ENCODE data around the gene ABCC12.
"Not testable (repeated sequence)": the region's sequence is repeated elsewhere in the genome, so short reads cannot be mapped to it uniquely, and the experiment has no call there.

ABCC12 gene

DNA sequence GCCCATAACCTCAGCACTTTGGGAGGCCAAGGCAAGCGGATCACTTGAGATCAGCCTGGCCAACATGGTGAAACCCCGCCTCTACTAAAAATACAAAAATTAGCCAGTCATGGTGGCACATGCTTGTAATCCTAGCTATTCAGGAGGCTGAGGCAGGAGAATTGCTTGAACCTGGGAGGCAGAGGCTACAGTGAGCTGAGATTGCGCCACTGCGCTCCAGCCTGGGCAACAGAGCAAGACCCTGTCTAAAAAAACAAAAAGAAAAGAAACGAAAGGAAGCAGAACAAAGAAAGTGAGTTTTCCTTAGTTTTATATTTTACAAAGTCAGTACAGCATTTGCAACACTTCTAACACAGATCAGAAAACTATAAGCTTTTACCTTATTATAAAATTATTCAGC is 10.8 kb upstream of the ABCC12 start:
- not testable (repeated sequence) for DNase-seq (ENCODE audit: low read depth in 1 of 2, low spot score in 1 of 2)

DNA sequence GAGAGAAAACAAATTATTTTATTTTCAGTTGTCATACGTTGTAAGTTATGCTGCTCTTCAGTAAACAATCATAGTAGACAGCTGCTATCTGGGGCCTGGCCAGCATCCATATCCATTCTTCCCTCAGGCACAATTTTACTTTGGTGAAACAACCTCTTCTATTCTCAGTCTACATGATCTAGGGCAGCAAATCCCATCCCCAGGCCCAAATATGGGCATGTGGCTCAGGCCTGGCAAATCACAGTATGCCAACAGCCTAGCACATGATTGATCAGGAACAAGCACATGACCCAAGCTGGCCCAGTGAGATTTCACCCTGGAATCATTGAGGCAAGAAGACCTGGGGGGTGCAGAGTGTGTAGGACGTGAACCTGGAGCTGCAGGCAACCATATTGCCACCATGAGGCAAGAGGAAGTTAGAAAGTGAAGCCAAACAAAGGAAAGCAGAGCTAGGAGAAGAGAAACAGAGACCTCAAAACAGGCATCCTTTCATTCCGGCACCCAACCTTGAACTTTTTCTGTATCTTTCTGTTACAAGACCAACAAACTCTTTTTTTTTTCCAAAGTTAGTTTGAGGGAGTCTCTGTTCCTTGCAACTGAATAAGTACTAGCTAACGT is 10.3 kb upstream of the ABCC12 start:
- no peak for DNase-seq (ENCODE audit: low read depth in 1 of 2, low spot score in 1 of 2)

DNA sequence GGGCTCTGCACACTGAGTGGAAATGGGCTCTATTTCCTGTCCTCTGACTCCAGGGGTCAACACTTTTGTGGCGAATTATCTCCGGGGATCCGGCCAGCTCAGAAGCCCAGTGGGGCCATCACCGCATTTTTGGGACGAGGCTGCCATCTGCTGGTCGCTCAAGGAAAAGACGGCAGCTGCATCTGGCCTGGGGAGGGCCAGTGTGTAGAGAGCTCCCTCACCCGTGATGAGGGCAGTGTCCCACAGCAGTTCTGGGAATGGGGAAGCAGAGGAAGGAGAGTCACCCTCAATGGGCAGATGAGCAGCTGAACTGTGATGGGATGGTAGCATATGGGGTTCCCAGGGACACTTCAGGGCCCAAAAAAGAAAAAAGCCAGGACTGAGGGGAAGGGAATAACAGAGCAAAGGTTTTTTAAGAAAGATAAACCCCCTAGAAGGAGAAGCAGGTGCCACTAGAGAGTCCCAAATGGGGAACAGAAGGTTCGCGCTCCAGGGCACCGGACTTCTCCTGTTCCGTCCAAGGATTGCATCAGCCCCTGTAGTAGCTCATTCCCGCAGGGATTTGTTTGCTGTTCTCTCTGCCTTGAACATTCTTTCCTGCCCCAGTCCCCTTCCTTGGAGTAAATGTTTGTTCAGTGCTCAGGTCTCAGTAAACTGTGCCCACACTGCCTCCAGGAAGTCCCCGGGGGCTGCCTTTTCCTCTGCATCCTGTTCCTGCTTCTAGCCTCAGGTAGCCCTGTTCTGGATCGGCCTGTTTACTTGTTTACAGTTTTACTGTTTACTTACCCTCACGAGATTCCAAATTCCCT is 9.3 kb upstream of the ABCC12 start:
- DNase-seq (ENCODE audit: low read depth in 1 of 2, low spot score in 1 of 2) = peak; percentile 47 to 52

- no peak for DNase-seq (ENCODE audit: low read depth in 1 of 2, low spot score in 1 of 2)
Measured at GRCh38 chr16:48162839-48163410, 7.1 kb upstream of the ABCC12 start.

DNA sequence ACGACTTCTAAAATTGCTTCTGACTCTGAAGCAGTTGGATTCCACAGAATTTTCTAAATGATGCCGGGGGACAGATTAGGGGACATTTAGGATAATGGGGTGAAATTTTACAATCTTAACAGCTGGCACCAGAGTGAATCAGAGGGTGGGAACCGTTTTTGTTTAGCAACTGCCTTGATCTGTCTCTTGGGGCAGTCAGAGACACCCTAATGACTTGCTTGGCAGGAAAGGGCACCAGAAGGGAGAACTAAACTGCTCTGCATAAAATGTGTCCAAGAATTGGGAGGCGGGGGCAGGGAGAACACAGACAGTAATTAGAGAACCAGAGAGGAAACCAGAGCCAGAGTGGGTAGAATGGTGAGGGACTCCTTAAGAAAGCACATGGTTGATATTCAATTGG is 6.1 kb upstream of the ABCC12 start:
- no peak for DNase-seq (ENCODE audit: low read depth in 1 of 2, low spot score in 1 of 2)

GRCh38 chr16:48160575-48160974 is 4.8 kb upstream of the ABCC12 start:
- DNase-seq (ENCODE audit: low read depth in 1 of 2, low spot score in 1 of 2) = no peak

- DNase-seq (ENCODE audit: low read depth in 1 of 2, low spot score in 1 of 2) = peak in 1 of 2 donors; percentile 3
Measured at GRCh38 chr16:48158296-48158695, 2.5 kb upstream of the ABCC12 start.

GRCh38 chr16:48157794-48158193 is 2.0 kb upstream of the ABCC12 start:
- DNase-seq (ENCODE audit: low read depth in 1 of 2, low spot score in 1 of 2) = no peak

DNA sequence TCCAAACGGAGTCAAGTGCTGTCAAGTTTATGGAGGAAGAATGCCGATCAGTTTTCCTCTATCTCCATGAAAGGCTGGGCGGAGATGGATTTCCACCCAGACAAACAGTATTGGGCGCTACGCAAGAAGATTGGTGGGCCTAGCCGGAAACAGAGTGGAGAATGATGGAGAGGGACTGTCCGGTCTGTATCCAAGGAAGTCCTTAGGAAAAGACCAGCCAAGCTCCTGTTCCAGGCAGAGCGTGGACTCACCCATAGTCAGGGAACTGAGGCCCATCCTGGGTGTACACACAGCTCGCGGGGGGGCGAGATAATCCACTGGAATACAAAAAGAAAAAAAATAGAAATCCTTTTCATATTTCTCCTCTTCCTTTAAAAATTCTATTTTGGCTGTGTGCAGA is 1.5 kb upstream of the ABCC12 start:
- no peak for DNase-seq (ENCODE audit: low read depth in 1 of 2, low spot score in 1 of 2)

DNA sequence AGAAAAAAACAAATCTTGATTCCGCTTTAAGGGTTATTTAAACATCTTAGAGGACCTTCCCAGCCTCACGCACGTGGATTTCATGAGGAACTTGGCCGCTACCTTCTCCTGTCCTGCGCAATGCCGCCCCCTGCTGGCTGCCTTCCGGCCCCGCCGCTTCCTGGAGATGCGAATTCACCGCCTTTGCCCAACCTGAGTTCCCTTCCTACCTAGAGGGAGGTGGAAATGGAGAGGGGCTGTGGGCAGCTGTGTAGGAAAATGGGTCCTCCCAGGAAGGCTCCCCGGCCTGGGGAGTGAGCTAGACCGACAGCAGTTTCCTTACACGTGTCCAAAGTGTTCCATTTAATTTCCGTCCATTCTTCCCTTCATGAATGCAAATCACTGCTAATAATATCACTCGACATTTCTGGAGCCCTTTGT is 1.0 kb upstream of the ABCC12 start:
- peak; percentile 70 to 77 for DNase-seq (ENCODE audit: low read depth in 1 of 2, low spot score in 1 of 2)

DNA sequence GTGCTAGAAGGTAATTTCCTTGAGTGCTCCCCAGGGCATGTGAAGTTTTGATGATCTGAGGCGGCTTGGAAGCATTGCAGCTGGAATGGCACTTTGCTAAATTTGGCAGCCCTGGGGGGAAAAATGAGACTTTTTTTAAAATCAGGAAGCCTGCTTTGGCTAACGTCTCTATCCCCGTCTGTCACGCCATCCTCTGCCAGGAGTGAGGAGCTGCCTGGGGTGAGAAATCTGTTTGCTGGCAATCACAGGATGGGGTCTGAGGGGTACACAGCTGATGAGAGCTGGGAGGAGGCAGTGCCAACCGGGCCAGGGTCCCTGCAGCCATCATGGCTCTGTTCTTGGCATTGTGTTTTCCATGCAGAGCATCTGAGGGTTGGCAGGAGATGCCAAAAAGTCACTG is 2.0 kb downstream of the ABCC12 start:
- DNase-seq (ENCODE audit: low read depth in 1 of 2, low spot score in 1 of 2) = no peak

DNA sequence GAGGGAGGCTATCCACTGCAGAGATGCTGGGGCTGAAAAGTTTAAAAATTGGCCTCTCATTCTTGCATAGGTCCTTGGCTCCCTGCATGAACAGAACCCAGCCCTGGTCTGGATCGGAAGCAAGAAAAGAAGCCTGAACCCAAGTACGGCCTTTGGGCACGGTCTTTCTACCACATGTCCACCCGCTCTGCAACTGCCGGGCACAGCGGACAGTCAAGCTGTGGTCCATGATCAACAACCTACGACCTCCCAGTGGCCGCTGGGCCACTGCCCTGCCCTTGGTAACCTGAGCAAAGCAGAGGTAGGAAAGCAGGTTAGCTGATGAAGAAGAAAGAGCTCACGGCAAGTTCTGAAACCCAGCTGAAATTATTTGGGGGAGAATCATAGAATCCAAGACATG is 3.6 kb downstream of the ABCC12 start:
- DNase-seq (ENCODE audit: low read depth in 1 of 2, low spot score in 1 of 2) = no peak

DNA sequence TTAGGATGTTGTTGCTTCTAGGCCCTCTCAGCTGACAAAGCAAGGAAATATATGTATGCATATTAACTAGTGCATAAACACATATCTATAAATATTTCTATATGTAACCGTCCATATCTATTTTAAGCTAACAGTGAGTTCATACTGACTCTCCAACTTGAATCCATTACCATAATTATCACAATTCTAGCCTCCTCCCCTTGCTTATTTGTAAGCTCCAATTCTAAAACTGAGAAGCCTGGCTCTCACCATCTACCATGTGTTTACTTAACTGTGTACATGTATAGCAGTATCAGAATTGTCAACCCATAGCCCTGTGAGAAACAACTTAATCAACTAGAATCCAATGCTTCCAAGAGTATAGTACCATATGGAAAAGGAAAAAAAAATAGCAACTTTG is 5.1 kb downstream of the ABCC12 start:
- DNase-seq (ENCODE audit: low read depth in 1 of 2, low spot score in 1 of 2) = no peak

- DNase-seq (ENCODE audit: low read depth in 1 of 2, low spot score in 1 of 2) = no peak
Measured at GRCh38 chr16:48146710-48147109, 9.1 kb downstream of the ABCC12 start.

GRCh38 chr16:48146131-48146530 is 9.7 kb downstream of the ABCC12 start:
- DNase-seq (ENCODE audit: low read depth in 1 of 2, low spot score in 1 of 2) = no peak

- DNase-seq (ENCODE audit: low read depth in 1 of 2, low spot score in 1 of 2) = no peak
Measured at GRCh38 chr16:48143812-48144368, 11.9 kb downstream of the ABCC12 start.

DNA sequence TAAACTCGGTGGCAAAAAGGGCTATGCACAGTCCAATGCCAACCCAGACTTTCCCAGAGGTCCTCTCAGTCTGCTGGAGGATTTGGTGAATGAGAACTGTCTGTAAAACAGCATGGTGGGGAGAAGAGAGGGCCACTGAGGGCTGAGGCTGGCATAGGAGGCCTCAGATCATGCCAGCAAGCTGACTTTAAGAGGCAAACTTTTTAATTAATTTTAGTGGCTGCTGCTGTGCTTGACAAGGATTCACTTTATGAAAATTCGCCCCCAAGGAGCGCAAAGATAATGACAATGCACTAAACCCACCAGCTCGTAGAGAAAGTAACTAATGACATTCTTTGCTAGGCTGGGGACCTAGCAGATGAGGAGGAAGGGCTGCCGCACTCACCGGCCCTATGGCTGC is 15.0 kb downstream of the ABCC12 start:
- no peak for DNase-seq (ENCODE audit: low read depth in 1 of 2, low spot score in 1 of 2)

DNA sequence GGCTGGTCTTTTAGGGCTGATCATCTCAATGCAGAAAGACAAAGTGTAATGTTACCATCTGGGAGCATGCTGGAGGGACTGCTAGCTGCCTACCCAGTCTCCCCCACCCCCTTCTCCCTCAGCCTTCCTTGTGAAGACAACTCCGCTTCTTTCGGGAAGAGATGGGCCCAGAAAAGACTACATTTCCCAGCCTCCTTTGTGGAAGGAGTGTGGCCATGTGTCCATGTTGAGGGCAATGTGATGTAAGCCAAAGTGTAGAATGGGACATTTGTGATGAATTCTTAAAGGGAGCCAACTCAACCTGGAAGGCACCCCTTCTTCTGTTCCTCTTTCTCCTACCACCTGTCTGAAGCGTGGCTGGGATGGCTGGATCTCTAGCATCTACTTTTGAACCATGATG is 16.3 kb downstream of the ABCC12 start:
- no peak for DNase-seq (ENCODE audit: low read depth in 1 of 2, low spot score in 1 of 2)

- no peak for DNase-seq (ENCODE audit: low read depth in 1 of 2, low spot score in 1 of 2)
Measured at GRCh38 chr16:48138543-48138942, 17.2 kb downstream of the ABCC12 start.

- DNase-seq (ENCODE audit: low read depth in 1 of 2, low spot score in 1 of 2) = no peak
Measured at GRCh38 chr16:48137822-48138221, 18.0 kb downstream of the ABCC12 start.

DNA sequence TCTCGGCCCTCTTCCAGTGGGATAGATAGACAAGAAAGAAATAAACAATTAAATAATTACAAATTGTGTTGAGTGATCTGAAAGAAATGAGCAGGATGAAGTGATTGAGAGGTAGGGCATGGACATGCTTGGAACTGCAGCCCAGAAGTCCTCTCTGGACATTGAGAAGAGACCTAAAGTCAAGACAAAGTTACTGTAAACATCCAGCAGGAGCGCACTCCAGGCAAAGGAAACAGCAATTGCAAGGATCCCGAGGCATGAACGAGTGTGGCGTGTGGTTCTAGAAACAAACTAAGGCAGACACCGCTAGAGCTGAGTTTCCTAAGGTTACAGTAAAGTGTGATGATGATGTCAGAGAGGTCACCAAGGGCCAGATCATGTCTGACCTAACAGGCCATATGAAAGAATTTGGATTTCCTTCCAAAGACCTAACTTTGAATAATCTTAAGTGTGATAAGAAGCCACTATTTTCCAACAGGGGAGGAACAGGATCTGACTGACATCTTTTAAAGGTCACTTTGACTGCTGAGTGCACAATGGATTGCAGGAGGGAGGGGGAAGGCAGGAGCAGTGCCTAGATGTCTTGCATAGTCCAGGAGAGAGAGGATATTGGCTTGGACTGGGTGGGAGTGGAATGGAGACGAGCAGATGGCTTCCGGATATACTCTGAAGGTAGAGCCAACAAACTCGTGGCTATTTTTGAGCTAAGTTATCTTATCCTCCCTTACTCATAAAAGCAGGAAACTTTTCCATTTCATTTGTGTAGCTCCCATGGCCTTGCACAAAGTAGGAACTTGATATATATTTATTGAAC is 19.0 kb downstream of the ABCC12 start:
- no peak for DNase-seq (ENCODE audit: low read depth in 1 of 2, low spot score in 1 of 2)
